ENCODE measurements around the gene C5. TPM values are rescaled to one million over a fixed set of nuclear protein-coding genes. Genes with fewer than 3 reads are reported as not detected.

Gene C5
- total RNA-seq, 1 experiment from 2014 or later = 5.6 TPM

- no peak for DNase-seq (ENCODE audit: low read depth)
These were observed 137.0 kb downstream of the C5 start for GRCh38 chr9:120912958-120913646.

GRCh38 chr9:120911295-120911837 is 138.7 kb downstream of the C5 start:
- no peak for DNase-seq (ENCODE audit: low read depth)

DNA sequence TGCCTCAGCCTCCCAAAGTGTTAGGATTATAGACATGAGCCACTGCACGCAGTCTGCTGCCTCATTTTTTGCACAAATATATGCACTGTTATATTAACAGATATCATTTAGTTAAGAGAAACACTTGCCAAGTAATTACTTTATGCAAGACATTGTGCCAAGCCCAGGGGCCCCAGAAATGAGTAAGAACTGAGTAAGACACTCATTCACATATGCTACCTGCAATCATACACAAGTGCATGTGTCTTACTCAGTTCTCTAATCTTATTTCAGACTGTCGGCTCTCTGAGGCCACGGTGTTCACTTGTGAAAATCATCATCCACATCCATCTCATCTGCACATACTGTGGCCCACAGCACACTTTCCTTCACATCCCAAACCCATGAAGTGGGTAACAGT is 139.4 kb downstream of the C5 start:
- no peak for DNase-seq (ENCODE audit: low read depth)

DNA sequence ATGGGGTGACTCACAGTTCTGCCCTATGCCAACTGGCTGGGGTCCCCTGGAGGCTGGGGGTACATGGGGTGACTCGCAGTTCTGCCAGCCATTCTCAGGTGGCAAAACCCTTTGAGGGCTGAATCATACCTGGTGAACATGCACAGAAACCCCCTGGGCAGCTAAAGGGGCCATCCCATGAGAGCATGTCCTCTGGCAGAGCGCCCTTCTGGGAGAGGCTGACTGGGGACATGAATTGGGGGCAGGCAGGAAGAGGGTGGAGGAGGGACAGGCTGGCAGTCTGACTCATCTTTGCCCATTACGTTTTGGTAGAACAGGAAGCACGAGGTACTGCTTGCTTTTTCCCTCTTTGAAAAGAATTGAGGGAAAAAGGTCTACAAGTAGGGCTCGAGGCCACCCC is 140.2 kb downstream of the C5 start:
- peak; percentile 86 for DNase-seq (ENCODE audit: low read depth)

DNA sequence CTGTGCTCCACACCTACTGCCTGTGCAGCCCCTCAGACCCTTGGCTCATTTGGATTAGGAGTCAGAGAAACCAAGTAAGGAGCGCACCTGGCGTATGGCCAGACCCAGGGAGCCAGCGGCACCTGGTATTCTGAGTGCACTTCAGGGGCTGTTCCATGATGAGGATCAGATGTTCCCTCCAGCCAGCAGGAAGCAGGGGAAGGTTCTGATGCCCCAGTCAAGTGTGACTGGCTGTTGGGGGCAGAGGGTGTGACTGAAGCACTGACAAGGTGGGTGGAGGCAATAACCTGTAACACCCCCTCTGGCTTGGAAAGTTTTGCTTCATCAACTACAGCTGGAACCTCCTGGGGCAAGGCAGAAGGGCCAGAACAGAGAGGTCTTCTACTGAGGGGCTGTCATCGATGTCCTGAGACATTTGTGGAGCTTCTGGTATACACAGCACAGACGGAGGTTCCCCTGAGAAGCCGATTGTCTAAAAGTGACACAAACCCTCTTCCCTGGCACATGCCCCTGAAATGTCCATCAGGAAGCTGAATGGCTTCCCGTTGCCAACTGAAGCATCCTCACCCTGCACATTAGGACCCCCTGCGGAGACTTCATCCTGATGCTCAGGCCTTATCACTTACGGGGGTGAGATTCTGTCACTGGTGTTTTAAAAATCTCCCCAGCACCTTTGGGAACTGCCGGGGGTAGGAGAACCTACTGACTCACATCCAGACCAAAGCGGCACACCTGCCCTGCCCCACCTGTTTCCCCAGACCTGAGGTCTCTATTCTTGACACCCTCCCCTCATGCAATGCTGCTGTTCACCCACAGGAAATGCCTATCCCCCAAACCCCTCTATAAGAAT is 144.5 kb downstream of the C5 start:
- DNase-seq (ENCODE audit: low read depth) = no peak

- DNase-seq (ENCODE audit: low read depth) = no peak
These were observed 145.1 kb downstream of the C5 start for GRCh38 chr9:120904978-120905301.

DNA sequence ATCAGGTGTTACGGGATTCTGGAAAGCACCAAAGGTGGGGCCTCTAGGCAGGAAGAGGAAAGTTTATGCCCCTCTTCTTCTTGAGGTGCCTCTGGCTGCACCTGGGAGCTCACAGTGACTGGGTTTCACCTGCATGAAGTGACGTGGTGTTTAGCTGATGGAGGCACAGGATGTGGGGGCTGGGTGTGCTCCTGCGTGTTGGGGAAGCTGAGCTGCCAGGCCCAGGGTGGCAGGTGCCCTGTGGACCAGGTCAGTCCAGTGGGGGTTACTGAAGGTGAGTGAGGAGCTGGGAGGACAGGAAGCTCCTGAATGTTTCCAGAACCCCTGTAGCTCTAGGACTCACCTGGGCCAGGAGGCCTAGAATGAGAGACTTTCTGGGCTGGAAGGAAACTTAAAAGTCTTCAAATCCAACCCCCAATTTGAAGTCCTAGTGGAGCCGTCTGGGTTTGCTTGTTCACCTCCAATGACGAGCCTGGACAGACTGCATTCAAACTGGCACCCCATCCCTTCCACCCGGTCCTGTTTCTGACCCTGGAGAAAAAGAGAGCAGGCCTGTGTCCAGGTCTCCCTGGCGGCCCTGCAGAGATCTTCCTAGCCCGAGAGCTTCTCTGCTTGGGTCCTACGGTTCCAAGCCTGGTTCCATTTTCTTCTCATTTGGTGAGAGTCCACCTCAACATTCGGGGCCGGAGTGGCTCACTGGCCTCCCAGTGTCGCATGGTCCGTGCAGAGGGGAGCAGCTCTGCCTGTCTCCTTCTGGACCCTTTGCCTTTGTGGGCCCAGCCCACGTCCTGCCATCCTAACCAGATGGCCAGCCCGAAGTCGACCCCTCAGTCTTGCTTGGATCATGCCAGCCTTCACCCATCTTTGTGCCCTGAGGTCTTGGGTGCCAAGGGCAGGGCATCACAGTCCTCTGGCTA is 145.8 kb downstream of the C5 start:
- no peak for DNase-seq (ENCODE audit: low read depth)

- no peak for DNase-seq (ENCODE audit: low read depth)
These were observed 147.2 kb downstream of the C5 start for GRCh38 chr9:120902569-120903535.

Other genes starting within 250 kb of the C5 start
- gene PSMD5, start 207.4 kb downstream of the C5 start, total RNA-seq (2014; rRNA removed; shearing (Covaris generic)) = 58.3 and 61.6 TPM in 2 replicates
- gene PHF19, start 173.1 kb downstream of the C5 start, total RNA-seq (2014; rRNA removed; shearing (Covaris generic)) = 41.5 and 62.8 TPM in 2 replicates
- 4.9 and 5.7 TPM in 2 replicates for gene TRAF1, start 123.5 kb downstream of the C5 start, total RNA-seq (2014; rRNA removed; shearing (Covaris generic))
- 10.1 and 11.1 TPM in 2 replicates for gene CNTRL, start 24.7 kb upstream of the C5 start, total RNA-seq (2014; rRNA removed; shearing (Covaris generic))
- gene RAB14, start 151.6 kb upstream of the C5 start, total RNA-seq (2014; rRNA removed; shearing (Covaris generic)) = 31.4 and 52.2 TPM in 2 replicates
- 142 and 207 TPM in 2 replicates for gene GSN, start 217.9 kb upstream of the C5 start, total RNA-seq (2014; rRNA removed; shearing (Covaris generic))